H1 (cell line): ENCODE measurements around the gene FARSB. TPM values are rescaled to one million over a fixed set of nuclear protein-coding genes. Genes with fewer than 3 reads are reported as not detected.

Experiments
- CTCF ChIA-PET: fragments of 300-600 bp; sonication (Branson Sonifier 250); formaldehyde crosslinking; loops from one replicate; lab custom pipeline; 2021; ENCODE audit not compliant: partially characterized antibody; lab: Charles Lee
- POLR2A ChIA-PET: fragments of 300-600 bp; sonication (Branson Sonifier 250); formaldehyde crosslinking; loops from one replicate; lab custom pipeline; 2021; ENCODE audit warnings: inconsistent platforms; ENCODE audit not compliant: partially characterized antibody; lab: Charles Lee
- DNase-seq, 2 experiments: peaks; one replicate each; pipeline versions ENCODE4 v3.0.0 to v3.0.0-alpha.2; 2010 to 2022; ENCODE audit warnings: low spot score in 2 of 2, low read depth in 1 of 2, mixed read lengths in 1 of 2
- FAIRE-seq: peaks from 2 replicates; lab custom pipeline; 2011; peaks lifted over from hg19 to GRCh38; lab: Jason Lieb, UNC
- H2AFZ ChIP-seq: 2 replicates; pipeline ENCODE4 v1.8.1; 2012; ENCODE audit warnings: low read length, inconsistent platforms
- H2AK5ac ChIP-seq: 2 replicates; pipeline ENCODE4 v1.6.1; 2013; ENCODE audit warnings: low read depth, low read length
- H2BK120ac ChIP-seq: replicated peaks from 2 replicates; pipeline ENCODE3; 2013; ENCODE audit warnings: low read depth, low read length, inconsistent platforms
- H2BK12ac ChIP-seq: 2 replicates; pipeline ENCODE4 v1.6.1; 2013; ENCODE audit warnings: low read depth, low read length
- H2BK15ac ChIP-seq: 2 replicates; pipeline ENCODE4 v1.6.1; 2013; ENCODE audit warnings: low read length
- H2BK20ac ChIP-seq: 2 replicates; pipeline ENCODE4 v1.6.1; 2013; ENCODE audit warnings: low read length
- H2BK5ac ChIP-seq: 2 replicates; pipeline ENCODE4 v1.6.1; 2013; ENCODE audit warnings: low read depth, low read length
- H3K14ac ChIP-seq: 2 replicates; pipeline ENCODE4 v1.6.1; 2013; ENCODE audit warnings: inconsistent platforms; ENCODE audit not compliant: insufficient read length
- H3K18ac ChIP-seq: 2 replicates; pipeline ENCODE4 v1.6.1; 2013; ENCODE audit warnings: low read length; ENCODE audit errors: extremely low read depth
- H3K23ac ChIP-seq: 2 replicates; pipeline ENCODE4 v1.6.1; 2013; ENCODE audit warnings: inconsistent platforms; ENCODE audit not compliant: insufficient read length
- H3K23me2 ChIP-seq: 2 replicates; pipeline ENCODE4 v1.6.1; 2013; ENCODE audit warnings: low read depth, low read length
- H3K27ac ChIP-seq: 2 replicates; pipeline ENCODE4 v1.6.1; 2011; ENCODE audit warnings: low read depth, low read length, inconsistent platforms
- H3K27me3 ChIP-seq, 4 experiments: replicated peaks in 1 of 4; 1 replicate in 1 of 4; 2 replicates in 3 of 4; pipeline versions ENCODE4 v1.6.1 to v1.8.1; 2011 to 2013; ENCODE audit warnings: low read length in 3 of 4, mild to moderate bottlenecking in 3 of 4, inconsistent platforms in 2 of 4, mixed read lengths in 2 of 4, moderate library complexity in 1 of 4; ENCODE audit not compliant: control insufficient read depth in 3 of 4, insufficient read depth in 3 of 4; ENCODE audit errors: extremely low read depth in 1 of 4
- H3K36me3 ChIP-seq, 4 experiments: 2 replicates each; pipeline versions ENCODE4 v1.6.1 to v1.8.1; 2011 to 2013; ENCODE audit warnings: mild to moderate bottlenecking in 4 of 4, low read length in 3 of 4, moderate library complexity in 2 of 4, control low read depth in 1 of 4, inconsistent platforms in 1 of 4; ENCODE audit not compliant: insufficient read depth in 4 of 4, control insufficient read depth in 2 of 4
- H3K4ac ChIP-seq: replicated peaks from 2 replicates; pipeline ENCODE3; 2013; ENCODE audit warnings: low read length, low read depth, mixed read lengths, inconsistent platforms; ENCODE audit not compliant: insufficient read length
- H3K4me1 ChIP-seq, 4 experiments: replicated peaks in 1 of 4; 1 replicate in 1 of 4; 2 replicates in 3 of 4; pipeline versions ENCODE4 v1.6.1 to v1.8.1; 2011 to 2013; ENCODE audit warnings: low read length in 3 of 4, inconsistent platforms in 2 of 4, mixed read lengths in 1 of 4; ENCODE audit not compliant: insufficient read depth in 4 of 4, control insufficient read depth in 3 of 4
- H3K4me2 ChIP-seq, 2 experiments: 2 replicates each; pipeline versions ENCODE4 v1.6.1 to v1.8.1; 2011 to 2013; ENCODE audit warnings: low read depth in 2 of 2, low read length in 2 of 2, control low read depth in 1 of 2, inconsistent platforms in 1 of 2, mild to moderate bottlenecking in 1 of 2; ENCODE audit not compliant: insufficient read depth in 1 of 2
- H3K4me3 ChIP-seq, 4 experiments: fragments of 200-600, 300-600 bp in 1 of 4; sonication (generic), shearing (Covaris generic), sonication (Bioruptor Twin) in 1 of 4; 2 replicates each; pipeline versions ENCODE4 v1.5.1 to v1.8.1; 2011 to 2016; ENCODE audit warnings: low read length in 4 of 4, low read depth in 3 of 4, control low read depth in 2 of 4, inconsistent platforms in 2 of 4, mild to moderate bottlenecking in 2 of 4, mixed read lengths in 1 of 4, moderate library complexity in 1 of 4; ENCODE audit not compliant: insufficient read depth in 2 of 4; ENCODE audit errors: extremely low read depth in 1 of 4
- H3K56ac ChIP-seq: replicated peaks from 2 replicates; pipeline ENCODE3; 2013; ENCODE audit warnings: low read depth, mild to moderate bottlenecking, mixed read lengths, low read length, inconsistent platforms; ENCODE audit not compliant: insufficient read length
- H3K79me1 ChIP-seq: 2 replicates; pipeline ENCODE4 v1.6.1; 2013; ENCODE audit warnings: low read depth, low read length, control low read depth
- H3K79me2 ChIP-seq, 2 experiments: 2 replicates each; pipeline versions ENCODE4 v1.6.1 to v1.8.1; 2012 to 2013; ENCODE audit warnings: low read length in 2 of 2, mild to moderate bottlenecking in 2 of 2, inconsistent platforms in 1 of 2; ENCODE audit not compliant: insufficient read depth in 2 of 2, control insufficient read depth in 1 of 2
- H3K9ac ChIP-seq, 4 experiments: replicated peaks in 1 of 4; 1 replicate in 1 of 4; 2 replicates in 3 of 4; pipeline versions ENCODE4 v1.6.1 to v1.8.1; 2011 to 2013; ENCODE audit warnings: low read depth in 3 of 4, low read length in 3 of 4, control low read depth in 2 of 4, mild to moderate bottlenecking in 2 of 4, moderate library complexity in 2 of 4, inconsistent platforms in 1 of 4; ENCODE audit errors: extremely low read depth in 1 of 4
- H3K9me3 ChIP-seq, 2 experiments: 2 replicates each; pipeline versions ENCODE4 v1.6.1 to v1.8.1; 2012 to 2013; ENCODE audit warnings: mild to moderate bottlenecking in 2 of 2, moderate library complexity in 2 of 2, control low read depth in 1 of 2, inconsistent platforms in 1 of 2, low read depth in 1 of 2, low read length in 1 of 2, mixed read lengths in 1 of 2; ENCODE audit not compliant: insufficient read depth in 2 of 2
- H4K20me1 ChIP-seq, 2 experiments: replicated peaks in 1 of 2; 2 replicates each; pipeline versions ENCODE3 to v1.8.1; 2011 to 2013; ENCODE audit warnings: inconsistent platforms in 2 of 2, low read length in 2 of 2, mild to moderate bottlenecking in 1 of 2; ENCODE audit not compliant: insufficient read depth in 2 of 2, control insufficient read depth in 1 of 2
- H4K5ac ChIP-seq: 2 replicates; pipeline ENCODE4 v1.6.1; 2013; ENCODE audit warnings: low read length, low read depth, mixed read lengths, inconsistent platforms; ENCODE audit not compliant: insufficient read length
- H4K8ac ChIP-seq: 2 replicates; pipeline ENCODE4 v1.8.0; 2013; ENCODE audit warnings: mild to moderate bottlenecking, moderate library complexity, low read length, inconsistent platforms; ENCODE audit not compliant: insufficient read depth; ENCODE audit errors: extremely low read depth
- H4K91ac ChIP-seq: replicated peaks from 2 replicates; pipeline ENCODE3; 2013; ENCODE audit warnings: low read length, mixed read lengths, inconsistent platforms; ENCODE audit not compliant: insufficient read length
- BRCA1 ChIP-seq: IDR thresholded peaks from 2 replicates; pipeline ENCODE4 v1.6.1; 2012; ENCODE audit warnings: low read depth, low read length, improper control_type of control experiment
- CBX8 ChIP-seq: fragments of 300-800, 300-1000 bp; sonication (generic); IDR thresholded peaks from 2 replicates; pipeline ENCODE4 v1.7.1; 2016; ENCODE audit warnings: low read depth, low read length, borderline replicate concordance
- CHD1 ChIP-seq: IDR thresholded peaks from 2 replicates; pipeline ENCODE4 v1.6.1; 2012; ENCODE audit warnings: low read depth, low read length, improper control_type of control experiment
- CREB1 ChIP-seq: IDR thresholded peaks from 2 replicates; pipeline ENCODE4 v1.6.1; 2012; ENCODE audit warnings: inconsistent platforms
- EP300 ChIP-seq, 2 experiments: IDR thresholded peaks; 1 replicate in 1 of 2; 2 replicates in 1 of 2; pipeline ENCODE4 v1.6.1; 2011 to 2012; ENCODE audit warnings: low read depth in 2 of 2, low read length in 2 of 2, mild to moderate bottlenecking in 2 of 2, borderline replicate concordance in 1 of 2, inconsistent platforms in 1 of 2, moderate library complexity in 1 of 2
- GTF2F1 ChIP-seq: IDR thresholded peaks from 2 replicates; pipeline ENCODE4 v1.6.1; 2012; ENCODE audit warnings: low read depth, low read length, improper control_type of control experiment, borderline replicate concordance
- NANOG ChIP-seq: IDR thresholded peaks from 2 replicates; pipeline ENCODE4 v1.6.1; 2011; ENCODE audit warnings: low read length, low read depth, mild to moderate bottlenecking, inconsistent platforms; ENCODE audit not compliant: insufficient read depth, poor library complexity, severe bottlenecking
- PHF8 ChIP-seq: fragments of 200-600 bp; sonication (generic); conservative IDR thresholded peaks from 2 replicates; pipeline ENCODE4 v1.7.1; 2012; ENCODE audit warnings: low read depth, mild to moderate bottlenecking, inconsistent platforms, low read length, moderate library complexity
- RAD21 ChIP-seq, 2 experiments: IDR thresholded peaks in 1 of 2; conservative IDR thresholded peaks in 1 of 2; 2 replicates each; pipeline ENCODE4 v1.6.1; 2011; ENCODE audit warnings: low read depth in 2 of 2, low read length in 2 of 2, improper control_type of control experiment in 1 of 2, inconsistent platforms in 1 of 2, mild to moderate bottlenecking in 1 of 2, moderate library complexity in 1 of 2
- RFX5 ChIP-seq: IDR thresholded peaks from 2 replicates; pipeline ENCODE4 v1.6.1; 2011; ENCODE audit warnings: low read depth, low read length, improper control_type of control experiment, borderline replicate concordance
- SAP30 ChIP-seq: fragments of 300-600 bp; sonication (generic); IDR thresholded peaks from 2 replicates; pipeline ENCODE4 v1.7.1; 2012; ENCODE audit warnings: low read length, moderate library complexity, mild to moderate bottlenecking, inconsistent platforms; ENCODE audit not compliant: insufficient read depth, insufficient replicate concordance
- SIN3A ChIP-seq, 2 experiments: IDR thresholded peaks in 1 of 2; conservative IDR thresholded peaks in 1 of 2; 2 replicates each; pipeline ENCODE4 v1.6.1; 2011 to 2012; ENCODE audit warnings: low read length in 2 of 2, improper control_type of control experiment in 1 of 2, low read depth in 1 of 2, mild to moderate bottlenecking in 1 of 2
- SIRT6 ChIP-seq: IDR thresholded peaks from one replicate; pipeline ENCODE4 v1.7.1; 2012; ENCODE audit warnings: low read length, inconsistent platforms
- SP2 ChIP-seq: IDR thresholded peaks from 2 replicates; pipeline ENCODE4 v1.6.1; 2012; ENCODE audit warnings: mild to moderate bottlenecking, low read length, inconsistent platforms
- WGBS, 2 experiments: shearing (Covaris generic) in 1 of 2; methylation state at CpG; one replicate each; pipeline versions ENCODE4 v1.1.6 to v1.1.7; 2013 to 2015; ENCODE audit warnings: low lambda C conversion rate in 2 of 2, mixed read lengths in 2 of 2, inconsistent platforms in 1 of 2, low coverage in 1 of 2, missing lambda C conversion rate in 1 of 2; ENCODE audit not compliant: insufficient replicate concordance in 2 of 2, insufficient coverage in 1 of 2, insufficient read length in 1 of 2; ENCODE audit errors: extremely low coverage in 1 of 2, missing lambda C conversion rate in 1 of 2; 5-methylcytosine and 5-hydroxymethylcytosine counted together
- polyA plus RNA-seq, 7 experiments: library from polyadenylated mRNA; depleted of rRNA in 3 of 7; stranded (reverse) in 5 of 7; unstranded in 2 of 7; fragments of >200 nt in 5 of 7; fragments of 200-250 nt in 2 of 7; gene quantifications; 1 replicate in 5 of 7; 2 replicates in 1 of 7; 4 replicates in 1 of 7; pipeline versions ENCODE4 v1.2.1 to v1.2.3, GENCODE V29; 2011 to 2013; ENCODE audit warnings: missing spikeins in 2 of 7, mixed read lengths in 2 of 7
- total RNA-seq: library from RNA; stranded (reverse); fragmentation: NEBNext Ultra II Directional; extraction: Animal tissue kit (Norgen Biotek cat#: 25700); gene quantifications from 2 replicates; pipeline ENCODE4 v1.2.1, GENCODE V29; 2021

The FARSB gene
- total and polyA plus RNA-seq, 2 of the 8 experiments (the other 6 are each of a cell fraction or from before 2014, with no cell fraction given): 21.0 to 37.9 TPM

- Histone ChIP-seq H3K27ac (no peak overlapping the region), H3K9me3 (no peaks in the 10 kb centered on the region), H3K18ac (no peak overlapping the region), H3K56ac (no peak overlapping the region), H4K91ac (no peak overlapping the region), H3K23ac (no peak overlapping the region), H3K36me3 (peaks cover 10 to 64% (median 37%) of the 10 kb centered on the region in 4 experiments), H3K4me1 (no peaks in the 10 kb centered on the region), H3K14ac (no peak overlapping the region), H4K8ac (no peak overlapping the region), H3K79me2 (no peaks in the 10 kb centered on the region), H4K5ac (no peak overlapping the region), H3K23me2 (no peaks in the 10 kb centered on the region; the same call in 1 of the 2 replicates), H3K4me2 (no peak overlapping the region), H2BK120ac (no peak overlapping the region), H4K20me1 (no peaks in the 10 kb centered on the region), H2BK15ac (no peak overlapping the region), H2AFZ (no peak overlapping the region), H2BK12ac (no peak overlapping the region), H3K4ac (no peak overlapping the region), H3K4me3 (no peak overlapping the region), H3K79me1 (no peaks in the 10 kb centered on the region), H2BK20ac (no peak overlapping the region), H2BK5ac (no peak overlapping the region), H3K27me3 (no peaks in the 10 kb centered on the region), H2AK5ac (no peak overlapping the region), H3K9ac (no peak overlapping the region)
- ChIA-PET CTCF (no interaction called here), POLR2A (interaction anchor here (0.5 kb wide), 1 partner anchor 419 kb away, joined by 4 read pairs; no protein-coding TSS in a partner anchor)
- FAIRE-seq: no peak
- WGBS, 2 experiments: 87% methylated on average over 1 of the region's 1 CpG; no CpG with 5 or more reads in 1 of the 2 experiments
- DNase-seq: no peak
- TF ChIP-seq SAP30 (no peak), RAD21 (IDR thresholded peaks at IDR 0.05 in 1 of 2, conservative IDR thresholded peaks at IDR 0.05 in 1 of 2; ENCODE audit: low read depth in 2 of 2, low read length in 2 of 2) (no peak), SIRT6 (no peak), NANOG (no peak), CHD1 (no peak), SIN3A (conservative IDR thresholded peaks at IDR 0.05 in 1 of 2, IDR thresholded peaks at IDR 0.05 in 1 of 2; ENCODE audit: low read depth in 1 of 2, low read length in 2 of 2) (no peak), BRCA1 (no peak), CBX8 (no peak), PHF8 (no peak), CREB1 (no peak), GTF2F1 (no peak), SP2 (no peak), RFX5 (no peak), EP300 (IDR thresholded peaks at IDR 0.05; ENCODE audit: borderline replicate concordance in 1 of 2, low read depth in 2 of 2, low read length in 2 of 2) (no peak)
Observed at GRCh38 chr2:222635295-222635694, 20.6 kb downstream of the FARSB start.
